ENCODE results near the gene STARD3. TPM values are rescaled to one million over a fixed set of nuclear protein-coding genes. Genes with fewer than 3 reads are reported as not detected.

STARD3 gene
- total RNA-seq, 1 experiment from 2014 or later: 22.7 TPM

GRCh38 chr17:39622380-39623006 is 14.5 kb upstream of the STARD3 start:
- peaks cover 11% of the 10 kb centered on the region; the same call in 1 of the 2 replicates for H3K27me3 ChIP-seq

GRCh38 chr17:39623356-39623950 is 13.5 kb upstream of the STARD3 start:
- DNase-seq: peak; percentile 71 to 81
- no peak overlapping the region for H3K4me3 ChIP-seq
- no peak overlapping the region for H3K27ac ChIP-seq
- H3K4me1 ChIP-seq: peaks cover 14% of the 10 kb centered on the region; the same call in 1 of the 2 replicates
- no peaks in the 10 kb centered on the region for H3K9me3 ChIP-seq (replicated peaks)
- peaks cover 11% of the 10 kb centered on the region; the same call in 1 of the 2 replicates for H3K27me3 ChIP-seq
- H3K36me3 ChIP-seq: no peaks in the 10 kb centered on the region

More at GRCh38 chr17:39622380-39623006, 14.5 kb upstream of the STARD3 start:
- Histone ChIP-seq H3K27ac (no peak overlapping the region), H3K9me3 (replicated peaks) (no peaks in the 10 kb centered on the region), H3K4me1 (peaks cover 14% of the 10 kb centered on the region; the same call in 1 of the 2 replicates), H3K4me3 (no peak overlapping the region), H3K36me3 (no peaks in the 10 kb centered on the region)
- no peak for DNase-seq

DNA sequence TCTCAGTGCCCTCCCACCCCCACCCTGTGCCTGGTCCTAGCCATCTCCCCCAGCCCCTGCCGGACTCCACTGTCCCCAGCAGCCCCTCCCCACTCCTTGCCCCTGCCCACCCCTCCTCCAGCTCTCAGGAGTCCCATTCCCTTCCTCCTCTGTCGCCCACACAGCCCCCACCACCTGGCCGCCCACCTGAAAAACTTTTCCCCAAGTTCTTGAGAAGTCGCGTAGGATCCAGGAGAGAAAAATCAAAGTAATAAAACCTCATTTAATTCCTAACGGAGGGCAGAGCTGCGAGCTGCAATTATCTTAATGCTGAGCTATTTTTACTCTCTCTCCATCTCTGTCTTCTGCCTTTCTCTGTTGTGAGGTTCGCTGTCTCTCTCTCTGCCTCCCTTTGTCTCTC is 12.6 kb upstream of the STARD3 start:
- Histone ChIP-seq H3K27me3 (peaks cover 16% of the 10 kb centered on the region; the same call in 1 of the 2 replicates), H3K9me3 (replicated peaks) (no peaks in the 10 kb centered on the region), H3K27ac (no peak overlapping the region), H3K4me1 (peaks cover 9% of the 10 kb centered on the region; the same call in 1 of the 2 replicates), H3K36me3 (no peaks in the 10 kb centered on the region), H3K4me3 (no peak overlapping the region)
- no peak for DNase-seq

- no peaks in the 10 kb centered on the region for H3K36me3 ChIP-seq
- DNase-seq: no peak
- no peaks in the 10 kb centered on the region for H3K9me3 ChIP-seq (replicated peaks)
- peaks cover 13% of the 10 kb centered on the region; the same call in 1 of the 2 replicates for H3K27me3 ChIP-seq
- H3K4me3 ChIP-seq: no peak overlapping the region
- peaks cover 9% of the 10 kb centered on the region; the same call in 1 of the 2 replicates for H3K4me1 ChIP-seq
- H3K27ac ChIP-seq: no peak overlapping the region
Observed at GRCh38 chr17:39625198-39625785, 11.7 kb upstream of the STARD3 start.

DNA sequence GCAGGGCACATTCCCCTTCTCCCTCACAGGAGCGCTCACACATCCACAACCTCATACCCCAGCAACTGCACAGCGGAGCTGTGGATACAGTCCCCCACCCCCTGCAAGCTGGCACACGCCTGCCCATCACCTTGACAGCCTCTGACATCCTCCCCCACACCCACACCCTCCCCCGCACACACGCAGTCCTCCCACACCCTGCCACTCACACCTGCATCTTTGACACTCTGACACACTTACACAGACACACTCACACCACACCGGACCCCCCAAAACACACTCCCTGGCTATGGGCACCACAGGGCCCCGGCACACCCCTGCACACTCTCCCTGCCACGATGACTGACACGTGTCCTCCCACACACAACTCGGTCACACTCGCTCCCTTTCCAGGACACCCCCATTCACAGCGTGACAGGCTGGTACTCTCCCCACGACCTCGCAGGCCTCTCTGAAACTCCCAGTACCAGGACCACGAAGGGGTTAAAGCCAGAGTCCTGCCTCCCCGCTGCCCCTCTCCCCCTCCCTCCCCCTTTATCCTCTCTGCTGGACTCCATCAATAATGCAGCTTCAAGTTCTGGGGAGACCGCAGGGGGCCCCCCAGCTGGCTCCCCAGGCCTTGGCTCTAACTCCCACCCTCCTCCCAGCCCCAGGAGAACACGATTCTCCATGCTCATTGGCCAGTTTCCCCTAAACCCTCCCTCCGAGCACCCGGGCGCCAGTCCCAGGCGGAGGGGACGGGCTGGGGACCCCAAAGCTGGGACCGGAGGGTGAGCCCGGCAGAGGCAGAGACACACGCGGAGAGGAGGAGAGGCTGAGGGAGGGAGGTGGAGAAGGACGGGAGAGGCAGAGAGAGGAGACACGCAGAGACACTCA is 10.5 kb upstream of the STARD3 start, which contains the start of gene PPP1R1B:
PPP1R1B (plus strand) TSS at position 782 of the 876 bp plus-strand sequence. CDS start 441 bp downstream, outside the sequence.
- Histone ChIP-seq H3K4me3 (no peak within 1 kb of the TSS), H3K36me3 (no peaks in the 10 kb centered on the region), H3K9me3 (replicated peaks) (no peaks in the 10 kb centered on the region)

GRCh38 chr17:39627047-39627711 is 9.8 kb upstream of the STARD3 start:
- DNase-seq: no peak
- H3K27ac ChIP-seq: no peak overlapping the region
- H3K27me3 ChIP-seq: peaks cover 15% of the 10 kb centered on the region; the same call in 1 of the 2 replicates
- peaks cover 3% of the 10 kb centered on the region; the same call in 1 of the 2 replicates for H3K4me1 ChIP-seq
- no peaks in the 10 kb centered on the region for H3K9me3 ChIP-seq (replicated peaks)
- no peak overlapping the region for H3K4me3 ChIP-seq
- H3K36me3 ChIP-seq: no peaks in the 10 kb centered on the region

More for the DNA sequence above, 10.5 kb upstream of the STARD3 start, which contains the start of gene PPP1R1B:
- H3K27me3 ChIP-seq: peaks cover 13% of the 10 kb centered on the region; the same call in 1 of the 2 replicates
- peaks cover 6% of the 10 kb centered on the region; the same call in 1 of the 2 replicates for H3K4me1 ChIP-seq
- H3K27ac ChIP-seq: no peak within 1 kb of the TSS
- no peak for DNase-seq

DNA sequence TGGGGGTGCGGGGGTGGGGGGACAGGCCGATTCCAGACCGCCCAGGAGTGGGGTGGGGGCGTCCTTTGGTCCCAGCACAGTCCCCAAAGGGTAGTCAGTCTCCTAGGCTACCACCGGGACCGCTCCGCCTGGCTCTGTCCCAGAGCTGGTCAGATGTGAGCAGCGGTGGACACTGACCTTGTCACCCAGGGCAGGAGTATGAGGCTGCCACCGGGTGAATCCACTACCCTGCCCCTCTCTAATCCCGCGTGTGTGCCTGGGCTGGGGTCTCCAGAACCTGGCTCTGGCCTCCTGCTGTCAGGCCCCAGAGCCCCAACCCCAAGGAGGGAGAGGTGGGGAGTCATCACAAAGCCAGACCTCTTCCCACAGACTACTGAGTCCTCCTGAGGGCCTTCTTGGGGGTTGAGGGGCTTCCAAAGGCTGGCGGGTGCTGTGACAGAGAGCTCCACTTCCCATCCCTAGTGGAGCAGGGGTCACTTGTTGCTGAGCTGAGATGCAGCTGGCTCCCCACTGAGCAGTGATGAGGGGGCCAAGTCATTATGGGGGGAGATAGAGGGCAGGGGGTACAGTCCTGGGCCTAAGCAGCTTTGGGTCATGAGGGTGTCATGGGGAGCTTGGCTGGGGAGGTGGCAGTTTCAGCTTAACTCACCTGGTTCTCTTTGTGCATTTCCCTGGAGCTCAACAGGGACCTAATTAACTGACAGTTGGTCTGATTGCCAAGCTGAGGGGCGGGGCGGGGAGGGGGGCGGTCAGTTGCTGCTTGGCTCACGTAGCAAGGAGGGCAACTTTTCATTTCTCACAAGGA is 9.0 kb upstream of the STARD3 start:
- DNase-seq: no peak
- H3K4me3 ChIP-seq: no peak overlapping the region
- no peaks in the 10 kb centered on the region for H3K9me3 ChIP-seq (replicated peaks)
- H3K27me3 ChIP-seq: peaks cover 15% of the 10 kb centered on the region; the same call in 1 of the 2 replicates
- no peak overlapping the region for H3K27ac ChIP-seq
- H3K4me1 ChIP-seq: no peaks in the 10 kb centered on the region
- no peaks in the 10 kb centered on the region for H3K36me3 ChIP-seq

DNA sequence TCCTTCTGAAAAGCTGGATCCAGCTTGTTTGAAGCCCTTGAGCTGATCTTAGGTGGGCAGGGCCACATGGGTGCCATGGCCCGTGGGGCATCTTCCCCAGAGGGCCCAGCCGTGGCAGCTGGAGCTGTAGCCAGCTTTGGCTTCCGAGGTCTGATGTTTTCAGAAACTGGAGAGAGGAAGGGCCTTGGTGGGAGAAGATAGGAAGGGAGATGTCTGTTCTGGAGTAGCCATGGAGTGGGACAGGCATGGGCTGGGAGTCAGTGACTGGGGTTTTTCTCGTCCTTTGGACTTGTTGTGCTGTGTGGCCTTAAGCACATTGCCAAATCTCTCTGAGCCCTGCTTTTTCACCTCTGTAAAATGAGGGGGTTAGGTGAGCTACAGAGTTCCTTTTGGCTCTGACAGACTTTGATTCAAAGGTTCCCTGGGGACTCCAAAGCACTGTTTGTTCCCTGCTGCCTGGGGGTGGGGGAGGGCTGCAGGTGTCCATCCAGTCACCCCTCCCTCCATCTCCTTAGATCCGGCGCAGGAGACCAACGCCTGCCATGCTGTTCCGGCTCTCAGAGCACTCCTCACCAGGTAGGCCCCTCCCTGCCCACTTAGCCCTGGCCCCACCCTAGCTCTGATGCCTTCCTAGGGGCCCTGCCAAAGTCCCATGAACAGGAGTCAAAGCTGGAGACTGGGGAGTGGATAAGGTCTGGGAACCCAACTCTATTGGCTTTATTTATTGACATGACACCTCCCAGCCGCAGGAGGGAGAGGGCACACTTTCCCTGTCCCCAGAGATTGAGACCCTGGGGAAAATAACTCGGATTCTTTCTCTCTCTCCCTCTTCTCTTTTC is 8.1 kb upstream of the STARD3 start:
- no peaks in the 10 kb centered on the region for H3K36me3 ChIP-seq
- H3K27ac ChIP-seq: no peak overlapping the region
- no peaks in the 10 kb centered on the region for H3K4me1 ChIP-seq
- H3K9me3 ChIP-seq (replicated peaks): no peaks in the 10 kb centered on the region
- H3K27me3 ChIP-seq: peaks cover 15% of the 10 kb centered on the region; the same call in 1 of the 2 replicates
- no peak overlapping the region for H3K4me3 ChIP-seq
- no peak for DNase-seq

DNA sequence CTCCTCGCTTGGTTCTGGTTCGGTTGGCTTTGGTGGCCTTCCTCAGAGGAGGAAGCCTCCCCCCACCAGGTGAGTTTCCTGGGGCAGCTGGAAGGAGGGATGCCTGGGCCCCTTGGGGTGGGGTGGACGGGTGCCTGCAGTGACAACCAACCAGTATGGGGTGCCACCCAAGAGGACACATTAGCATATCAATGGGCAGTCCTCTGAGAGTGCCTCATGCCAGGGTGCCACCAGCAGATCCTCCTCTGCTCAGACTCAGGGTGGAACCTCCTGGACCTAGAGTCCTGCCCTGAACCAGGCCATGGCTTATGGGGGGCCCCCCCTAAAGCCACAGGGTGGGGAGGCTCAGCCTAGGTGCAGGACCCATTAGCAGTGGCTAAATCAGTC is 7.5 kb upstream of the STARD3 start:
- Histone ChIP-seq H3K4me1 (no peaks in the 10 kb centered on the region), H3K27me3 (peaks cover 15% of the 10 kb centered on the region; the same call in 1 of the 2 replicates), H3K27ac (no peak overlapping the region), H3K9me3 (replicated peaks) (no peaks in the 10 kb centered on the region), H3K36me3 (no peaks in the 10 kb centered on the region), H3K4me3 (no peak overlapping the region)
- no peak for DNase-seq

GRCh38 chr17:39629898-39630297 is 7.0 kb upstream of the STARD3 start:
- DNase-seq: no peak
- H3K27me3 ChIP-seq: peaks cover 12% of the 10 kb centered on the region; the same call in 1 of the 2 replicates

GRCh38 chr17:39631403-39631802 is 5.5 kb upstream of the STARD3 start:
- H3K27ac ChIP-seq: no peak overlapping the region
- no peaks in the 10 kb centered on the region for H3K9me3 ChIP-seq (replicated peaks)
- 0 out of 2 replicates have a peak, but pooled peaks cover 7% of the 10 kb centered on the region for H3K27me3 ChIP-seq

More at GRCh38 chr17:39629898-39630297, 7.0 kb upstream of the STARD3 start:
- Histone ChIP-seq H3K9me3 (replicated peaks) (no peaks in the 10 kb centered on the region), H3K4me1 (no peaks in the 10 kb centered on the region), H3K36me3 (no peaks in the 10 kb centered on the region), H3K27ac (no peak overlapping the region), H3K4me3 (no peak overlapping the region)

GRCh38 chr17:39632153-39632941 is 4.6 kb upstream of the STARD3 start:
- Histone ChIP-seq H3K27me3 (0 out of 2 replicates have a peak, but pooled peaks cover 7% of the 10 kb centered on the region), H3K4me3 (no peak overlapping the region), H3K9me3 (replicated peaks) (no peaks in the 10 kb centered on the region), H3K36me3 (no peaks in the 10 kb centered on the region), H3K27ac (no peak overlapping the region), H3K4me1 (no peaks in the 10 kb centered on the region; the same call in 1 of the 2 replicates)
- no peak for DNase-seq

More at GRCh38 chr17:39631403-39631802, 5.5 kb upstream of the STARD3 start:
- DNase-seq: no peak
- no peak overlapping the region for H3K4me3 ChIP-seq
- no peaks in the 10 kb centered on the region; the same call in 1 of the 2 replicates for H3K4me1 ChIP-seq
- no peaks in the 10 kb centered on the region for H3K36me3 ChIP-seq
